Esophagus squamous epithelium (tissue), 5 donors: ENCODE results near the gene NR1H2. TPM values are rescaled to one million over a fixed set of nuclear protein-coding genes. Genes with fewer than 3 reads are reported as not detected.

ENCODE experiments used
- DNase-seq: peaks from one replicate; lab custom pipeline; 2025; lab: John Stamatoyannopoulos, UW
- H3K27ac ChIP-seq, 4 donors: fragments of 200-600 bp; sonication (generic); one replicate each; pipeline ENCODE4 v1.5.1; 2016 to 2019; ENCODE audit warnings: mild to moderate bottlenecking in 1 of 4
- H3K27me3 ChIP-seq, 4 donors: fragments of 200-600 bp; sonication (generic); 1 replicate in 3 of 4; 2 replicates in 1 of 4; pipeline versions ENCODE4 v1.5.1 to v1.6.0; 2017 to 2021; ENCODE audit warnings: antibody characterized with exemption in 1 of 4
- H3K36me3 ChIP-seq, 3 donors: fragments of 200-600 bp; sonication (generic); one replicate each; pipeline ENCODE4 v1.5.1; 2016 to 2019
- H3K4me1 ChIP-seq, 3 donors: fragments of 200-600 bp; sonication (generic); one replicate each; pipeline ENCODE4 v1.5.1; 2017 to 2019
- H3K4me3 ChIP-seq, 4 donors: fragments of 200-600 bp; sonication (generic); 1 replicate in 3 of 4; 2 replicates in 1 of 4; pipeline ENCODE4 v1.5.1; 2016 to 2019; ENCODE audit warnings: mild to moderate bottlenecking in 2 of 4, moderate library complexity in 1 of 4
- H3K9me3 ChIP-seq, 3 donors: fragments of 200-600 bp; sonication (generic); one replicate each; pipeline ENCODE4 v1.5.1; 2016 to 2019
- POLR2A ChIP-seq, 4 donors: fragments of 450-650 bp; IDR thresholded peaks; one replicate each; pipeline ENCODE4 v1.6.1; 2017; ENCODE audit warnings: antibody characterized with exemption in 4 of 4, mild to moderate bottlenecking in 4 of 4, moderate library complexity in 3 of 4
- WGBS, 2 donors: methylation state at CpG; one replicate each; pipeline ENCODE4 v1.1.5; 2018; 5-methylcytosine and 5-hydroxymethylcytosine counted together
- intact Hi-C: fragments of 100-400 bp; cut with DNase I; formaldehyde crosslinking; loops from one replicate; pipeline ENCODE4 v1.15.0; 2022
- total RNA-seq, 4 donors: library from RNA; depleted of rRNA; stranded (reverse); fragments of >200 nt; gene quantifications; one replicate each; pipeline ENCODE4 v1.1.0, GENCODE V29; 2016
- TF ChIP-seq, protein P1 (sequence below), 6 experiments: fragments of 450-650 bp in 4 of 6; fragments of 200-600 bp in 2 of 6; sonication (generic) in 2 of 6; IDR thresholded peaks; one replicate each; pipeline ENCODE4 v1.5.1; 2016 to 2019; ENCODE audit warnings: antibody characterized with exemption in 6 of 6, mild to moderate bottlenecking in 4 of 6, moderate library complexity in 4 of 6
- donor health status: DM: yes; HTN: yes; CAD: no.

NR1H2 gene
- total RNA-seq, 4 donors from 2014 or later = 48.6 to 84.1 (median 68.1) TPM

GRCh38 chr19:50419580-50420035 lies 43.4 kb downstream of the NR1H2 start:
- 21 to 22% methylated on average over 6 to 8 of the region's 8 CpGs for WGBS, 2 donors
- Histone ChIP-seq H3K4me1 (peaks cover 0 to 17% (median 0%) of the 10 kb centered on the region in 3 donors), H3K36me3 (no peaks in the 10 kb centered on the region), H3K4me3 (no peak overlapping the region), H3K9me3 (no peaks in the 10 kb centered on the region), H3K27ac (no peak overlapping the region), H3K27me3 (peaks cover 0 to 80% (median 12%) of the 10 kb centered on the region in 4 donors)
- intact Hi-C loops = no loop called here
- DNase-seq = no peak
- TF ChIP-seq, protein P1, sequence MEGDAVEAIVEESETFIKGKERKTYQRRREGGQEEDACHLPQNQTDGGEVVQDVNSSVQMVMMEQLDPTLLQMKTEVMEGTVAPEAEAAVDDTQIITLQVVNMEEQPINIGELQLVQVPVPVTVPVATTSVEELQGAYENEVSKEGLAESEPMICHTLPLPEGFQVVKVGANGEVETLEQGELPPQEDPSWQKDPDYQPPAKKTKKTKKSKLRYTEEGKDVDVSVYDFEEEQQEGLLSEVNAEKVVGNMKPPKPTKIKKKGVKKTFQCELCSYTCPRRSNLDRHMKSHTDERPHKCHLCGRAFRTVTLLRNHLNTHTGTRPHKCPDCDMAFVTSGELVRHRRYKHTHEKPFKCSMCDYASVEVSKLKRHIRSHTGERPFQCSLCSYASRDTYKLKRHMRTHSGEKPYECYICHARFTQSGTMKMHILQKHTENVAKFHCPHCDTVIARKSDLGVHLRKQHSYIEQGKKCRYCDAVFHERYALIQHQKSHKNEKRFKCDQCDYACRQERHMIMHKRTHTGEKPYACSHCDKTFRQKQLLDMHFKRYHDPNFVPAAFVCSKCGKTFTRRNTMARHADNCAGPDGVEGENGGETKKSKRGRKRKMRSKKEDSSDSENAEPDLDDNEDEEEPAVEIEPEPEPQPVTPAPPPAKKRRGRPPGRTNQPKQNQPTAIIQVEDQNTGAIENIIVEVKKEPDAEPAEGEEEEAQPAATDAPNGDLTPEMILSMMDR (IDR thresholded peaks at IDR 0.05) = no peak
- no peak for TF ChIP-seq POLR2A (IDR thresholded peaks at IDR 0.05)

DNA sequence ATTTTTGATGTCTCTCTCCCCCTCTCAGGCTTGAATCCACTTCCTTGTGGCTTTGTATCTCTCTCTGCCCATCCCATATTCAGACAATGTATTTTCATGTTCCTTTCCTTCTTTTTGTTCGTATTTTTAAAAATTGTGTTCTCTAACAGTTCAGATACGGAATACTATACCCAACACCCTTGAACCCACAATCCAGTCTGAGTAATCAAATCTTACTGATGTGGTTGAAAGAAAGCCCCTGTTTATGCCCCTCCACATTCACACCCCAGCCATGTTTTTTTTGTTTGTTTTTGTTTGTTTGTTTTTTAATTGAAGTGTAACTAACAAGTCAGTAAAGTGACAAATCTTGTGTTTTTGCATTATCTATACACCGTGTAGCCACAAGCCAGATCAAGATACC lies 43.9 kb downstream of the NR1H2 start:
- no peaks in the 10 kb centered on the region for H3K36me3 ChIP-seq
- no peak overlapping the region for H3K27ac ChIP-seq
- H3K4me3 ChIP-seq = no peak overlapping the region
- TF ChIP-seq, protein P1 (IDR thresholded peaks at IDR 0.05) = no peak
- TF ChIP-seq POLR2A (IDR thresholded peaks at IDR 0.05) = no peak
- H3K9me3 ChIP-seq = no peaks in the 10 kb centered on the region
- intact Hi-C loops = no loop called here
- no peak for DNase-seq
- H3K4me1 ChIP-seq = peaks cover 0 to 12% (median 0%) of the 10 kb centered on the region in 3 donors
- WGBS, 2 donors = 39% methylated on average over 3 of the region's 3 CpGs
- H3K27me3 ChIP-seq = peaks cover 0 to 80% (median 12%) of the 10 kb centered on the region in 4 donors

GRCh38 chr19:50420808-50421207 lies 44.6 kb downstream of the NR1H2 start:
- H3K4me1 ChIP-seq = peaks cover 0 to 12% (median 0%) of the 10 kb centered on the region in 3 donors
- peaks cover 0 to 80% (median 12%) of the 10 kb centered on the region in 4 donors for H3K27me3 ChIP-seq
- no peak for DNase-seq
- no peak overlapping the region for H3K27ac ChIP-seq
- H3K4me3 ChIP-seq = no peak overlapping the region
- WGBS, 2 donors = 50 to 67% methylated on average over 3 of the region's 3 CpGs
- H3K9me3 ChIP-seq = no peaks in the 10 kb centered on the region
- intact Hi-C loops = no loop called here
- TF ChIP-seq, protein P1 (IDR thresholded peaks at IDR 0.05) = no peak
- TF ChIP-seq POLR2A (IDR thresholded peaks at IDR 0.05) = no peak
- no peaks in the 10 kb centered on the region for H3K36me3 ChIP-seq

DNA sequence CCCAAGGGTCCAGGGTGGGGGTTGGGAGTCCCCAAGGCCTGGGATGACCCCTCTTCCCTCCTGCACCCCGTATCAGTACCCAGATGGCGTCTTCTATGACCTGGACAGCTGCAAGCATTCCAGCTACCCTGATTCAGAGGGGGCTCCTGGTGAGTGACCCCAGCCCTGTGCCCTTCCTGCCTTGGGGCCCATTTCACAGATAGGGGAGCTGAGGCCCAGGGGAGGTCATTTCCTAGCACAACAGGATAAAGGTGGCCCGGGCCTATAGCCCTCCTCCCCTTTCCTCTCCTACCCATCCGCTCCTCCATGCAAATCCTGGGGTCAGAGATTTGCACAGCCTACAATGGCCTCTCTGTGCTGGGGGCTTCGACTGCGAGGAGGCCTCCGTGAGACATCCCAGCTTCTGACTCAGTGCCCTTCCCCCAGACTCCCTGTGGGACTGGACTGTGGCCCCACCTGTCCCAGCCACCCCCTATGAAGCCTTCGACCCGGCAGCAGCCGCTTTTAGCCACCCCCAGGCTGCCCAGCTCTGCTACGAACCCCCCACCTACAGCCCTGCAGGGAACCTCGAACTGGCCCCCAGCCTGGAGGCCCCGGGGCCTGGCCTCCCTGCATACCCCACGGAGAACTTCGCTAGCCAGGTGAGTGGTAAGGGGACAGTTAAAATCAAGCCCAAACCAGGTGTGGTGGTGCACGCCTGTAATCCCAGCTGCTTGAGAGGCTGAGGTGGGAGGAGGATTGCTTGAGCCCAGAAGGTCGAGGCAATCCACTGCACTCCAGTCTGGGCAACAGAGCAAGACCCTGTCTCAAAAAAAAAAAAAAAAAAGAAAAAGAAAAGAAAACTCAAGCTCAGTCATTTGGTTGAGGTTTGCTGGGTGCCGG lies 46.4 kb downstream of the NR1H2 start:
- no peak for DNase-seq
- H3K4me3 ChIP-seq = no peak overlapping the region
- peaks cover 0 to 71% (median 12%) of the 10 kb centered on the region in 4 donors for H3K27me3 ChIP-seq
- intact Hi-C loops = no loop called here
- no peaks in the 10 kb centered on the region for H3K9me3 ChIP-seq
- no peaks in the 10 kb centered on the region for H3K36me3 ChIP-seq
- peaks cover 0 to 13% (median 0%) of the 10 kb centered on the region in 3 donors for H3K4me1 ChIP-seq
- 69 to 85% methylated on average over 11 to 12 of the region's 18 CpGs for WGBS, 2 donors
- TF ChIP-seq POLR2A (IDR thresholded peaks at IDR 0.05) = no peak
- TF ChIP-seq, protein P1 (IDR thresholded peaks at IDR 0.05) = no peak
- no peak overlapping the region for H3K27ac ChIP-seq
